Ovary (tissue), 9 donors: ENCODE results near the gene ABCC5. TPM values are rescaled to one million over a fixed set of nuclear protein-coding genes. Genes with fewer than 3 reads are reported as not detected.

Experiments used
- DNase-seq, 5 donors: peaks; one replicate each; pipeline ENCODE4 v3.0.0-alpha.2; 2019 to 2020
- H3K27ac ChIP-seq, 2 donors: fragments of 200-600 bp; one replicate each; pipeline versions ENCODE4 v1.5.1 to v1.8.0; 2019 to 2022
- H3K27me3 ChIP-seq: fragments of 200-600 bp; one replicate; pipeline ENCODE4 v1.8.0; 2022
- H3K36me3 ChIP-seq: fragments of 200-600 bp; sonication (generic); one replicate; pipeline ENCODE4 v1.5.1; 2019
- H3K4me1 ChIP-seq: one replicate; pipeline ENCODE4 v1.8.1; 2013; ENCODE audit warnings: mild to moderate bottlenecking, moderate library complexity; ENCODE audit not compliant: insufficient read depth
- H3K4me3 ChIP-seq: fragments of 200-600 bp; sonication (generic); one replicate; pipeline ENCODE4 v1.5.1; 2017
- H3K9me3 ChIP-seq, 2 donors: fragments of 200-600 bp in 1 of 2; sonication (generic) in 1 of 2; one replicate each; pipeline versions ENCODE4 v1.5.1 to v1.8.1; 2013 to 2019; ENCODE audit warnings: mild to moderate bottlenecking in 1 of 2, moderate library complexity in 1 of 2
- CTCF ChIP-seq, 3 donors: fragments of 450-650 bp in 2 of 3; fragments of 200-600 bp in 1 of 3; IDR thresholded peaks; one replicate each; pipeline versions ENCODE4 v1.5.1 to v1.8.0; 2016 to 2022; ENCODE audit warnings: antibody characterized with exemption in 3 of 3, mild to moderate bottlenecking in 1 of 3
- EP300 ChIP-seq: sonication (generic); formaldehyde crosslinking; IDR thresholded peaks from one replicate; pipeline ENCODE4 v1.6.1; 2017; ENCODE audit warnings: antibody characterized with exemption
- POLR2A ChIP-seq: fragments of 450-650 bp; IDR thresholded peaks from one replicate; pipeline ENCODE4 v1.6.1; 2017; ENCODE audit warnings: antibody characterized with exemption, mild to moderate bottlenecking, moderate library complexity
- WGBS, 3 donors: extraction: QIAGEN DNeasy Blood & Tissue Kit in 1 of 3; methylation state at CpG; one replicate each; pipeline versions ENCODE4 v1.1.5 to v1.1.7; 2013 to 2017; 5-methylcytosine and 5-hydroxymethylcytosine counted together
- intact Hi-C, 4 donors: fragments of 100-400 bp; cut with DNase I; formaldehyde crosslinking; loops; one replicate each; pipeline versions ENCODE4 v1.11.0 to v1.15.1; 2022 to 2023
- polyA plus RNA-seq, 2 donors: library from polyadenylated mRNA; stranded (reverse); fragments of 200-250 nt in 1 of 2; fragments of 350-450 nt in 1 of 2; fragmentation: Illumina TruSeq in 1 of 2; extraction: RNeasy Lipid Tissue Mini Kit (QIAGEN cat#74804) in 1 of 2; gene quantifications; one replicate each; pipeline ENCODE4 v1.2.3, GENCODE V29; 2013 to 2014
- total RNA-seq, 7 donors: library from RNA; depleted of rRNA in 2 of 7; stranded (reverse); fragments of >200 nt in 2 of 7; fragmentation: NEBNext Ultra II Directional in 3 of 7; extraction: Animal tissue kit (Norgen Biotek cat#: 25700) in 3 of 7; gene quantifications; one replicate each; pipeline versions ENCODE4 v1.1.0 to v1.2.4, GENCODE V29; 2016 to 2023
- donor health status: DM: no; HTN: no; CAD: no; lungs with moderate emphysema.
- donor health status: DM: no; HTN: no; CAD: no.
- donor health status: Bipolar disorder and iron deficiency.
- donor health status: DM: yes; HTN: yes; CAD: no.
- donor health status: DM: no; HTN: no; CAD: no.
- donor health status: DM: yes; HTN: yes; CAD: no.

The ABCC5 gene
- total and polyA plus RNA-seq, 9 donors = 16.3 to 29.4 (median 19.8) TPM

GRCh38 chr3:184058029-184058428, 40.3 kb upstream of the ABCC5 start:
- no peaks in the 10 kb centered on the region for H3K27me3 ChIP-seq
- no peak overlapping the region for H3K27ac ChIP-seq
- no peaks in the 10 kb centered on the region for H3K36me3 ChIP-seq
- no peak for DNase-seq
- intact Hi-C loops = no loop called here
- TF ChIP-seq CTCF (IDR thresholded peaks at IDR 0.05) = no peak
- no peak for TF ChIP-seq EP300
- no peaks in the 10 kb centered on the region for H3K4me1 ChIP-seq
- 10 to 20% (median 10%) methylated on average over 9 of the region's 9 CpGs for WGBS, 3 donors
- H3K9me3 ChIP-seq = no peaks in the 10 kb centered on the region
- no peak overlapping the region for H3K4me3 ChIP-seq

- intact Hi-C loops = no loop called here
- Histone ChIP-seq H3K36me3 (no peaks in the 10 kb centered on the region), H3K27me3 (no peaks in the 10 kb centered on the region), H3K4me1 (no peaks in the 10 kb centered on the region), H3K4me3 (no peak within 1 kb of the TSS), H3K27ac (no peak within 1 kb of the TSS), H3K9me3 (no peaks in the 10 kb centered on the region)
- no peak for DNase-seq
- 44 to 68% (median 54%) methylated on average over 4 of the region's 4 CpGs for WGBS, 3 donors
- no peak for TF ChIP-seq CTCF (IDR thresholded peaks at IDR 0.05)
- TF ChIP-seq POLR2A = no peak
Measured at GRCh38 chr3:184052767-184053166, 35.1 kb upstream of the ABCC5 start, which contains the start of gene HTR3C. Gene HTR3C, plus strand, starts transcription at chr3:184053047. Its CDS starts 34 bp downstream, at chr3:184053081.

- no peaks in the 10 kb centered on the region for H3K9me3 ChIP-seq
- TF ChIP-seq EP300 (no peak), POLR2A (no peak), CTCF (IDR thresholded peaks at IDR 0.05) (no peak)
- no peaks in the 10 kb centered on the region for H3K36me3 ChIP-seq
- H3K4me3 ChIP-seq = no peak overlapping the region
- intact Hi-C loops = no loop called here
- DNase-seq = no peak
- H3K27me3 ChIP-seq = no peaks in the 10 kb centered on the region
- WGBS, 3 donors = 88 to 95% (median 92%) methylated on average over 7 of the region's 7 CpGs
- H3K4me1 ChIP-seq = no peaks in the 10 kb centered on the region
- H3K27ac ChIP-seq = no peak overlapping the region
Measured at GRCh38 chr3:184050217-184050847, 32.6 kb upstream of the ABCC5 start.

GRCh38 chr3:184045995-184046394, 28.3 kb upstream of the ABCC5 start:
- Histone ChIP-seq H3K27ac (no peak overlapping the region), H3K9me3 (no peaks in the 10 kb centered on the region), H3K27me3 (no peaks in the 10 kb centered on the region), H3K4me3 (no peak overlapping the region), H3K36me3 (no peaks in the 10 kb centered on the region), H3K4me1 (no peaks in the 10 kb centered on the region)
- intact Hi-C loops = no loop called here
- WGBS, 3 donors = 92 to 95% (median 94%) methylated on average over 5 of the region's 5 CpGs
- TF ChIP-seq CTCF (IDR thresholded peaks at IDR 0.05) = no peak
- no peak for TF ChIP-seq POLR2A
- TF ChIP-seq EP300 = no peak
- DNase-seq = no peak
